Glutamatergic neuron (in vitro differentiated cells): ENCODE data around the gene SMARCAL1. TPM values are rescaled to one million over a fixed set of nuclear protein-coding genes. Genes with fewer than 3 reads are reported as not detected.

Source experiments
- DNase-seq: peaks from one replicate; pipeline ENCODE4 v3.0.0; 2022
- H3K27ac Mint-ChIP-seq: one replicate; pipeline ENCODE4 v1.8.0; 2020; ENCODE audit warnings: mild to moderate bottlenecking, mixed read lengths, inconsistent platforms; ENCODE audit not compliant: unreplicated experiment
- H3K27me3 Mint-ChIP-seq: one replicate; pipeline ENCODE4 v1.8.0; 2020; ENCODE audit warnings: mild to moderate bottlenecking, moderate library complexity, mixed read lengths, inconsistent platforms; ENCODE audit not compliant: unreplicated experiment
- H3K36me3 Mint-ChIP-seq: one replicate; pipeline ENCODE4 v1.8.0; 2020; ENCODE audit warnings: mild to moderate bottlenecking, mixed read lengths, inconsistent platforms; ENCODE audit not compliant: unreplicated experiment
- H3K4me1 Mint-ChIP-seq: one replicate; pipeline ENCODE4 v1.8.0; 2020; ENCODE audit warnings: mild to moderate bottlenecking, low read depth, mixed read lengths, inconsistent platforms; ENCODE audit not compliant: unreplicated experiment
- H3K4me3 Mint-ChIP-seq: one replicate; pipeline ENCODE4 v1.8.0; 2020; ENCODE audit warnings: mild to moderate bottlenecking, mixed read lengths, inconsistent platforms; ENCODE audit not compliant: unreplicated experiment
- H3K9me3 Mint-ChIP-seq: one replicate; pipeline ENCODE4 v1.8.0; 2020; ENCODE audit warnings: mild to moderate bottlenecking, moderate library complexity, mixed read lengths, inconsistent platforms; ENCODE audit not compliant: unreplicated experiment
- total RNA-seq: library from RNA; stranded (reverse); fragmentation: NEBNext Ultra II Directional; extraction: Animal tissue kit (Norgen Biotek cat#: 25700); gene quantifications from one replicate; pipeline ENCODE4 v1.2.1, GENCODE V29; 2021; ENCODE audit not compliant: unreplicated experiment
- TF ChIP-seq, protein P1 (sequence below): fragments of 200-600 bp; sonication (generic); IDR thresholded peaks from one replicate; pipeline ENCODE4 v1.5.0; 2021; ENCODE audit not compliant: partially characterized antibody, unreplicated experiment

SMARCAL1 gene
- total RNA-seq, 1 donor from 2014 or later = 36.6 TPM

DNA sequence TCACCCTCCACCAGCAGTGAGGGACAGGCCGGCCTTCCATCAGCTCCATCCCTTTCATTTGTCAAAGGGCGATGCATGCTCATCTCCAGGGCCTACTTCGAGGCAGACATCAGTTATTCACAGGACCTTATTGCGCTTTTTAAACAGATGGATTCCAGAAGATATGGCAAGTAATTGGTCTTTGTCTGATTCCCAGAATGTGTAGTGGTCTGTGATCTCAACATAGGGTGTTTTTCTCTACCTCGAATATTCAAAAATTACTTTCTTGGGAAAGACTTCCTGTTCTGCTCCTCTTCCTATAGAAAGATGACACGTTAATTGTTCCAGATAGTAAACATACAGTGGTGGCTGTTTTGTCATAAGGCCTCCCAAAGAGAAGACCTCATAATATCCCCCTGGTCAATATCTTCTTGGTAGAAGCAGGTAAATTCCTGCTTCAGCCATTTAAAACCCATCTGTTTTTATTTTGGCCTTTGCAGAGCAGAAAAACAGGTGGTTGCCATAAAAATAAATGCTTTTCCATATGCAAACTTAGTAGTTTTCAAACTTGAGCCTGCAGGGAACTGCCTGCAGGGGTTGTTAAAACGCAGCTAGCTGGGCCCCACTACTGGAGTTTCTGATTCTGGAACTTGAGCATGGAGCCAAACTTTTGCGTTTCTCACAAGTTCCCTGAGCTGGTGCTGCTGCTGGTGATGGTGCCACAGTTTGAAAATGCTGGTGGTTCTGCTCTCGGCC, 8.2 kb downstream of the SMARCAL1 start:
- no peak overlapping the region for H3K4me3 Mint-ChIP-seq
- DNase-seq = no peak
- H3K27me3 Mint-ChIP-seq = no peaks in the 10 kb centered on the region
- H3K4me1 Mint-ChIP-seq = peaks cover 13% of the 10 kb centered on the region
- no peak overlapping the region for H3K27ac Mint-ChIP-seq
- TF ChIP-seq, protein P1, sequence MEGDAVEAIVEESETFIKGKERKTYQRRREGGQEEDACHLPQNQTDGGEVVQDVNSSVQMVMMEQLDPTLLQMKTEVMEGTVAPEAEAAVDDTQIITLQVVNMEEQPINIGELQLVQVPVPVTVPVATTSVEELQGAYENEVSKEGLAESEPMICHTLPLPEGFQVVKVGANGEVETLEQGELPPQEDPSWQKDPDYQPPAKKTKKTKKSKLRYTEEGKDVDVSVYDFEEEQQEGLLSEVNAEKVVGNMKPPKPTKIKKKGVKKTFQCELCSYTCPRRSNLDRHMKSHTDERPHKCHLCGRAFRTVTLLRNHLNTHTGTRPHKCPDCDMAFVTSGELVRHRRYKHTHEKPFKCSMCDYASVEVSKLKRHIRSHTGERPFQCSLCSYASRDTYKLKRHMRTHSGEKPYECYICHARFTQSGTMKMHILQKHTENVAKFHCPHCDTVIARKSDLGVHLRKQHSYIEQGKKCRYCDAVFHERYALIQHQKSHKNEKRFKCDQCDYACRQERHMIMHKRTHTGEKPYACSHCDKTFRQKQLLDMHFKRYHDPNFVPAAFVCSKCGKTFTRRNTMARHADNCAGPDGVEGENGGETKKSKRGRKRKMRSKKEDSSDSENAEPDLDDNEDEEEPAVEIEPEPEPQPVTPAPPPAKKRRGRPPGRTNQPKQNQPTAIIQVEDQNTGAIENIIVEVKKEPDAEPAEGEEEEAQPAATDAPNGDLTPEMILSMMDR = no peak
- H3K9me3 Mint-ChIP-seq = no peaks in the 10 kb centered on the region
- H3K36me3 Mint-ChIP-seq = peaks cover 12% of the 10 kb centered on the region

DNA sequence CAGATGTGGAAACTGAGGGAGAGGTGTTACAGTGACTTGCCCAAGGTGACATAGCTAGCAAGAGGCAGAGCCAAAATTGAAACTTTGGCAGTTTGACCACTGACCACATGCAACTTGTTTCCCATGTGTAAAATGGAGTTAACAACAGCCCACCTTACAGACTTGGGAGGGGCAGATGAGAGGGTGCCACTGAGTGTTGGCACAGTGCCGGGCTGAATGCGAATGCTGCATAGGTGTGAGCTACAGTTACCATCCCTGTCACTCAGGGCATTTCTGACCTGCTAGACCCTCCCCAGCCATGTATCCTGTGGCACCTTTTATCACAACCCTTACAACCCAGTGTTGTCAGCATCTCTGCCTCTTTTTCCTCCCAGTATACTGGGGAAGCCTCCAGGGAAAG, 10.8 kb downstream of the SMARCAL1 start:
- Mint-ChIP-seq H3K36me3 (peaks cover 20% of the 10 kb centered on the region), H3K9me3 (no peaks in the 10 kb centered on the region), H3K27me3 (no peaks in the 10 kb centered on the region), H3K27ac (no peak overlapping the region), H3K4me1 (no peaks in the 10 kb centered on the region), H3K4me3 (no peak overlapping the region)
- DNase-seq = no peak
- TF ChIP-seq, protein P1 = no peak

DNA sequence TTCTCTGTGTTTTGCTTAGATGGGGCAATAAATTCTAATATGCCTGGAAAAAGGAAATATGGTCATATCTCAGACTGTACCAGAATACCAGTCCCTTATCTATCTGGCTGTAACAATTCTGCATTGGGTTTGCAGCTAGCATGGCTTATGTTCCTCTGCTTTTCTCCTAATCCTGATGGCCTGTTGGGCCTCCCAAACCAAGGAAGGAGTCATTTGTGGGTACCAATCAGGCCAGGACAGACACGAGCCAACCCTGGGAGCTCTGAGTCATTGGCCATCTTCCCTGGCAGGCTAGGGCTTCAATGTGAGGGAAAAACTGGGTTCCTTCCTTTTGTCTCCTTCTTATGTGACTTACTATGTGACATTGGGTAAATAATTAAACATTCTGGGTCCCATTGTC, 12.0 kb downstream of the SMARCAL1 start:
- Mint-ChIP-seq H3K4me1 (no peaks in the 10 kb centered on the region), H3K27me3 (no peaks in the 10 kb centered on the region), H3K36me3 (peaks cover 20% of the 10 kb centered on the region), H3K9me3 (no peaks in the 10 kb centered on the region), H3K27ac (no peak overlapping the region), H3K4me3 (no peak overlapping the region)
- DNase-seq = no peak
- TF ChIP-seq, protein P1 = no peak

DNA sequence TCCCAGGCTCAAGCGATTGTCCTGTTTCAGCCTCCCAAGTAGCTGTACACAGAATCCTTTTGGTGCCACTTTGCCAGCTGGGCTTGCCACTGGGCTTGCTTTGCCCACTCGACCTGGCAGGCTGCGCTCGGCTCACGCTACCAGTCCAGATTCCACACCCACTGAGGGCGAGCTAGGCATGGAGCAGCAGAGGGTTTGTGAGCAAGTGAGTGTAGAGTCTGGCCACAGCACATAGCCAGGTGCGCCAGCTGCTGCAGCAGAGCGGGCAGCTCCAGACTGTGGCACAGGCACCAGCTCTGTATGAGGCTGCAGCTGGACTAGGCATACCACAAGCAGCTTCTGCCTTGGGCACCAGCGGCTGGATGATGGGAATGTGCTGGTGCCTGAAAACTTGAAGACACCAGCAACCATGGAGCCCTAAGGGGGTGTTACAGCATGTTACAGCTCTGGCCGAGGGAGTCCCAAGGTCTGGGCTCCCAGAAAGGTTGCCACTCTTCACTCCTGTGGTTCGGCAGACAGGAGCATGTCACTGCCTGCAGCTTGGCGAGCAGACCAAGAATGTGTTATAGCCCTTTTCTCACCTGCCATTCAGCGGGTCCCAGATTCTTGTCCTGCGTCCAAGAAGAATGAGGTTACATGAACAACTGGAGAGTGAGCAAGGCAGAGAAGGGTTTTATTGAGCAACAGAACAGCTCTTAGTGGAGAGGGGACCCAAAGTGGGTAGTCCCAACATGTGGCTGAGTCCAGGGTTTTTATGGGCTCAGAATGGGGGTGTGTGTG, 12.9 kb downstream of the SMARCAL1 start:
- TF ChIP-seq, protein P1 = no peak
- no peak overlapping the region for H3K4me3 Mint-ChIP-seq
- peaks cover 20% of the 10 kb centered on the region for H3K36me3 Mint-ChIP-seq
- H3K4me1 Mint-ChIP-seq = no peaks in the 10 kb centered on the region
- H3K27me3 Mint-ChIP-seq = no peaks in the 10 kb centered on the region
- H3K27ac Mint-ChIP-seq = no peak overlapping the region
- H3K9me3 Mint-ChIP-seq = no peaks in the 10 kb centered on the region
- no peak for DNase-seq
